ENCODE data around the gene COL23A1. TPM values are rescaled to one million over a fixed set of nuclear protein-coding genes. Genes with fewer than 3 reads are reported as not detected.

Gene COL23A1
- total and polyA plus RNA-seq, 2 of the 8 experiments (the other 6 are each of a cell fraction or from before 2014, with no cell fraction given), result 3.1 to 4.7 TPM

- DNase-seq (ENCODE audit: low read depth in 1 of 2, low spot score in 2 of 2) (no peak), FAIRE-seq (no peak)
- no peak overlapping the region for H3K14ac ChIP-seq (ENCODE audit: insufficient read length)
- no peak overlapping the region for H2BK12ac ChIP-seq (ENCODE audit: low read depth, low read length)
- peak overlapping the region; percentile 16; the same call in 1 of the 2 replicates for H4K8ac ChIP-seq (ENCODE audit: extremely low read depth, insufficient read depth, low read length)
- H4K5ac ChIP-seq (ENCODE audit: insufficient read length, low read depth, low read length), result no peak overlapping the region
- H2AK5ac ChIP-seq (ENCODE audit: low read depth, low read length), result no peak overlapping the region
- peaks cover 0 to 10% (median 4%) of the 10 kb centered on the region in 4 experiments; a peak in 5 of 7 replicates for H3K4me1 ChIP-seq (replicated peaks in 1 of 4; ENCODE audit: control insufficient read depth in 3 of 4, insufficient read depth in 4 of 4, low read length in 3 of 4)
- H3K9me3 ChIP-seq (ENCODE audit: insufficient read depth in 2 of 2, low read depth in 1 of 2, low read length in 1 of 2), result no peaks in the 10 kb centered on the region
- peaks cover 54 to 71% (median 68%) of the 10 kb centered on the region in 4 experiments for H3K36me3 ChIP-seq (ENCODE audit: control insufficient read depth in 2 of 4, insufficient read depth in 4 of 4, low read length in 3 of 4)
- H3K4me2 ChIP-seq (ENCODE audit: insufficient read depth in 1 of 2, low read depth in 2 of 2, low read length in 2 of 2), result peak overlapping the region; percentile 84 to 95; a peak in 2 of 4 replicates
- POLR2A ChIA-PET (ENCODE audit: partially characterized antibody), result interaction anchor here (0.6 to 31.3 kb wide), 10 partner anchors 9 to 1570 kb away, joined by 3 to 985 read pairs (median 4); partner anchors contain the start of genes GMCL2 and PHYKPL
- no peak overlapping the region for H2BK15ac ChIP-seq (ENCODE audit: low read length)
- H3K56ac ChIP-seq (replicated peaks; ENCODE audit: insufficient read length, low read depth, low read length), result no peak overlapping the region
- CTCF ChIA-PET (ENCODE audit: partially characterized antibody), result interaction anchor here (2.3 to 3.3 kb wide), 2 partner anchors 10 to 29 kb away, joined by 6 to 20 read pairs; no protein-coding TSS in a partner anchor
- H2AFZ ChIP-seq (ENCODE audit: low read length), result no peak overlapping the region
- H3K79me1 ChIP-seq (ENCODE audit: low read depth, low read length), result peaks cover 20% of the 10 kb centered on the region
- H2BK120ac ChIP-seq (replicated peaks; ENCODE audit: low read depth, low read length), result no peak overlapping the region
- 84% methylated on average over 5 of the region's 5 CpGs; no CpG with 5 or more reads in 1 of the 2 experiments for WGBS, 2 experiments (ENCODE audit: extremely low coverage in 1 of 2, insufficient coverage in 1 of 2, insufficient read length in 1 of 2, insufficient replicate concordance in 2 of 2, low coverage in 1 of 2, low lambda C conversion rate in 2 of 2, missing lambda C conversion rate in 1 of 2)
- peaks cover 51 to 53% of the 10 kb centered on the region in 2 experiments for H4K20me1 ChIP-seq (replicated peaks in 1 of 2; ENCODE audit: control insufficient read depth in 1 of 2, insufficient read depth in 2 of 2, low read length in 2 of 2)
- H3K4me3 ChIP-seq (ENCODE audit: extremely low read depth in 1 of 4, insufficient read depth in 2 of 4, low read depth in 3 of 4, low read length in 4 of 4), result peak overlapping the region in 2 of 4 experiments; percentile 100; a peak in 3 of 8 replicates
- H3K18ac ChIP-seq (ENCODE audit: extremely low read depth, low read length), result no peak overlapping the region
- H3K9ac ChIP-seq (replicated peaks in 1 of 4; ENCODE audit: extremely low read depth in 1 of 4, low read depth in 3 of 4, low read length in 3 of 4), result peak overlapping the region in 1 of 4 experiments; percentile 1; a peak in 2 of 7 replicates
- no peaks in the 10 kb centered on the region for H3K27me3 ChIP-seq (replicated peaks in 1 of 4; ENCODE audit: control insufficient read depth in 3 of 4, extremely low read depth in 1 of 4, insufficient read depth in 3 of 4, low read length in 3 of 4)
- TF ChIP-seq KDM4A (IDR thresholded peaks at IDR 0.05; ENCODE audit: low read depth, low read length, severe bottlenecking), result no peak
- peak in 1 of 2 experiments; percentile 20; a peak in 2 of 3 replicates for TF ChIP-seq POLR2A (IDR thresholded peaks at IDR 0.05; ENCODE audit: control extremely low read depth in 1 of 2, low read depth in 2 of 2, low read length in 2 of 2)
- H2BK5ac ChIP-seq (ENCODE audit: low read depth, low read length), result no peak overlapping the region
- H3K23me2 ChIP-seq (ENCODE audit: low read depth, low read length), result peaks cover 4% of the 10 kb centered on the region
- peaks cover 27 to 49% of the 10 kb centered on the region in 2 experiments for H3K79me2 ChIP-seq (ENCODE audit: control insufficient read depth in 1 of 2, insufficient read depth in 2 of 2, low read length in 2 of 2)
- H3K4ac ChIP-seq (replicated peaks; ENCODE audit: insufficient read length, low read depth, low read length), result no peak overlapping the region
- no peak overlapping the region for H3K27ac ChIP-seq (ENCODE audit: low read depth, low read length)
- no peak overlapping the region for H3K23ac ChIP-seq (ENCODE audit: insufficient read length)
- H4K91ac ChIP-seq (replicated peaks; ENCODE audit: insufficient read length, low read length), result no peak overlapping the region
- no peak overlapping the region for H2BK20ac ChIP-seq (ENCODE audit: low read length)
These were observed 382.8 kb downstream of the COL23A1 start for GRCh38 chr5:178207183-178207916.

Data from H1 (cell line).